Posterior cingulate gyrus (tissue), 11 donors: ENCODE data around the gene CAPN10.
A peak's percentile ranks its signal among the peaks of the same experiment; 100 is the strongest.

Source experiments
- DNase-seq, 10 donors: peaks; one replicate each; pipeline versions ENCODE4 v3.0.0 to v3.0.0-alpha.2; 2020 to 2021; ENCODE audit warnings: mixed read lengths in 3 of 10
- intact Hi-C: fragments of 100-400 bp; cut with DNase I; formaldehyde crosslinking; loops from one replicate; pipeline ENCODE4 v1.15.1; 2023

CAPN10 gene

GRCh38 chr2:240563231-240563630 is 23.3 kb upstream of the CAPN10 start:
- peak in 1 of 10 donors; percentile 57 for DNase-seq
- intact Hi-C loops, result loop anchor here (10.0 kb wide), 1 partner anchor 262 kb away; the partner anchor contains the start of gene KIF1A

DNA sequence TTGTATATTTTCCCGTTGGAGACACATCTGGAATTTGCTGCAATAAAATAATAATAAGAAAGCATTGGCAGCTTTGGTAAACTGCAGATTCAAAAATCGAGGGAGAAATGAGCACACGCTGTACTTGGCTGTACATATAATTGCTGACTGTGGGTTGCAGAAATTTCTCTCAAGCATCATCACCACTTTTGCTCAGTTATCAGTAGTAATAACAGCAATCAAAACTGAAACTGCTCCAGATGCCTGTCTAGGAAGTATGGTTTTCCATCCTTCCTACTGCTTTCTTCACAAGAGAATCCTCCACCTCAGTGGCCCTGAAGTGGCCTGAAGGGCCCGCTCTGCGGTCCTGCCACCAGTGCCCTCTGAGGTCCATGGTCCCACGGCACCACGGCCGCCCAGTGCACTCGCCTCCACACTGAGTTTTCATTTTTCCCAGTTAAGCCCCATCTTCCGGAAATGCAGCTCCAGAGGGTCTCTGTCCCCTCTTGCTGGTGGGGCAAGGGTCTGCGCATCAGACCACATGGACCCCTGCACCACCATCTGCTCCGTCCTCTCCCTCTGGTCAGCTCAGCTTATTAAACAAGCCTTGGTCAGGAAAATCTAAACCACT is 22.5 kb upstream of the CAPN10 start:
- peak in 2 of 10 donors; percentile 50 to 67 for DNase-seq
- intact Hi-C loops, result loop anchor here (10.0 kb wide), 1 partner anchor 261 kb away; the partner anchor contains the start of gene KIF1A

DNA sequence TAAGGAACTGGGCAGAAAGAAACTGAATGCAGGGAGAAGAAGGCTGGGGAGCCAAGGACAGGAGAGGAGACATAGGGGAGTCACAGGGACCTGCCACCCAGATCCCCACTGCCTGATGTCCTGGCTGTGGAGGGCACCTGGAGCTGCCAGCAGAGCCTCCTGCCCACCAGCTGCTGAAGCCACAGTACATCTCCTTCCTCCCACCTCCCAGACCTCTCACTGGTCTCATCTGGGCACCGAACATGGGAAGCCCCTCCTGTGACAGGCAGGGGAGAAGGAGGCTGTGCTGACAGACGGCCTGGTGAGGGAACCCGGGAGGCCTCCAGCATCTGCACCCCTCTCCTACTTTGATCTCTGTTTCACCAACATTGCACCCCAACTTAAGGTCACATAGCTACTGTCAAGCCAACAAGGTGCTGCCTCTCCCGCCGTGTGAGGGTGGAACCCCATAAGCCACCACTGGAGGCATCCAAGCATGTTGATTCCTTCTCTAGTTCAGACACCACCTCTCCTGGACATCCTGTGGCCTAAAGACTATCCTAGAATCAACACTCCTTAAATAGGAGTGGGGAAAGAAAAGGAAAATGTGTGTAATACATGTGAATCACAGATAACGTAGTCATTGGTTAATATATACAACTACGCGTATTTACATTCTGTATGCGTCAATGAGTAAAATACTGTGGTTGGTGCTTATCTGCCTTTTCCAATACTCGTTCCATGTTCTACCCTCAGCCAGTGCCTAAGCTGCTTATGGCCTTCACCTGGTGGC is 21.8 kb upstream of the CAPN10 start:
- peak in 1 of 10 donors; percentile 52 for DNase-seq
- intact Hi-C loops, result loop anchor here (10.0 kb wide), 1 partner anchor 260 kb away; the partner anchor contains the start of gene KIF1A

DNA sequence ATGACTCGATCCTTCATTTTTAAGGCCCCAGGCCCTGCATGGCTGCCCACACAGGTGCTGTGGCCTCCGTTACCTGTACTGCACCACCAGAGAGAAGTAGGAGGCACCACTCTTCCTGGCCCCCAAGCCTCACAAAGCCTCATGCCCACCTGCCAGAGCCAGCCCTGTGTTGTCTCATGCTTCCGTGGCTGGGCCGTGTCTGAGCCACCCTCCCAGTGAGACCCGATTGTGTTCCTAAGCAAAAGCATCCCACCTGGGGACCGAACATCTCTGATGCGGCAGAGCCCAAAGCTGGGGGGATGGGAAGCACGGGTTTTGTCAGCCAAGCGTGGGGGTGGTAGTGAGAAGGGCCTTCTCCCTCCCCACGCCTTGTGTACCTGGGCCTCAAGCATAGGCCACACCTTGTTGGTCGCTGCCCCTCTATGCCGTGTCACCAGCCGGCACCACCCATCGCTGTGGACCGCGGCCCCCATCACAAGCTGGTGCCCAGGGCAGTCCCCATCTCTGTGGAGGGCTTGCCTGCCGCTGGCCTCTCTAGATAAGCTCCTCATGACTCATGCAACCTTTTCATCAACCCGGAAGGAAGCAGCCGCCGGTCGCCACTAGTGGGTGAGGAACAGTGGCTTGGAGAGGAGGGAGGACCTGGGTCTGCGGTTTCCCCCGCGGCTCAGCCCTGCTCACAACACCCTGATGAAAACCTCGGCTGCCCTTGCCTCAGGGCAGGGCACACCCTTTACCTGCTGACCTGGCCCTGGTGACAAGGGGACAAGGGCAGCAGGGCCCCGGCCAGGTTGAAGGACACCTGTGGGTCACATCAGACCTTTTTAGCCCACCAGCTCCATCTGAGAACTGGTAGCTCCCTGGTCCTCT is 21.0 kb upstream of the CAPN10 start:
- intact Hi-C loops, result loop anchor here (10.0 kb wide), 1 partner anchor 259 kb away; the partner anchor contains the start of gene KIF1A
- peak in 5 of 10 donors; percentile 11 to 87 (median 24) for DNase-seq

GRCh38 chr2:240566203-240567136 is 20.1 kb upstream of the CAPN10 start:
- intact Hi-C loops, result loop anchor here (10.0 kb wide), 1 partner anchor 258 kb away; the partner anchor contains the start of gene KIF1A
- peak; percentile 71 to 99 (median 88) for DNase-seq

GRCh38 chr2:240567137-240567871 is 19.2 kb upstream of the CAPN10 start:
- intact Hi-C loops, result loop anchor here (10.0 kb wide), 1 partner anchor 257 kb away; the partner anchor contains the start of gene KIF1A
- peak in 6 of 10 donors; percentile 2 to 88 (median 44) for DNase-seq

DNA sequence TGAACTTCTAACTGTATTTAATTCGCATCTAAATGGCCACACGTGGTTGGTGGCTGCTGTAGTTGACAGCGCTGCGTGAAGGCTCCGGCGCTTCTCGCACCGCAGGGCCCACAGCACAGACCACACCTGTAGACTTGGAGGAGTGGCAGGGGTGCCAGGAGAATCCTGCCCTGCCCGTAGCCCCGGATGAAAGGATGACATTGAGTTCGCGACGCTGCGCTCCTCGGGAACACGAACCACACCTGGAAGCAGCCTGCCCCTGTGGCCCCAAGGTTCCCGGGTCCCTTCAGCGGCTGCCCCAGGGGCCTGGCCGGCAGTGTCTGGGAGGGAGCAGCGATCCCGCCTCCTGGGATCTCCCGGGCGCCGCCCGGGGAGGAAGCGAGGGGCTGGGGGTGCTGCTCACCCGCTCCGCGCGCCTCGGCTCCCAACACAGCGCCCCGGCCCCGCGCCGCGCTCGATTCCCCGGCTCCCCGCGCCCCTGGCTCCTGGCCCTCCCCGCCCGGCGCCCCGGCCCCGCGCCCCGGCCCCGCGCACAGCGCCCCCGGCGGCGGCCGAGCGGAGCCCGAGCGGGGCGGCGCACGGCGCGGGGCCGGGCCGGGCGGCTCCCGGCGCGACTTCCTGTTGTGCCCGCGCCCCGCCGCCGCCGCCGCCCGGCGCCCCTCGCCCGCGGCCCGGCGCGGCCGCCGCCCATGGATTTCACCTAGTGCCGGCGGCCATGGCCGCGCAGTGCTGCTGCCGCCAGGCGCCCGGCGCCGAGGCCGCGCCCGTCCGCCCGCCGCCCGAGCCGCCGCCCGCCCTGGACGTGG is 18.5 kb upstream of the CAPN10 start, which contains the start of gene RNPEPL1:
RNPEPL1 (plus strand) TSS at position 613 of the 806 bp plus-strand sequence; CDS start at position 716, 103 bp downstream.
- intact Hi-C loops, result loop anchor here (10.0 kb wide), 1 partner anchor 257 kb away; the partner anchor contains the start of gene KIF1A
- DNase-seq, result peak in 7 of 10 donors; percentile 16 to 85 (median 57)

DNA sequence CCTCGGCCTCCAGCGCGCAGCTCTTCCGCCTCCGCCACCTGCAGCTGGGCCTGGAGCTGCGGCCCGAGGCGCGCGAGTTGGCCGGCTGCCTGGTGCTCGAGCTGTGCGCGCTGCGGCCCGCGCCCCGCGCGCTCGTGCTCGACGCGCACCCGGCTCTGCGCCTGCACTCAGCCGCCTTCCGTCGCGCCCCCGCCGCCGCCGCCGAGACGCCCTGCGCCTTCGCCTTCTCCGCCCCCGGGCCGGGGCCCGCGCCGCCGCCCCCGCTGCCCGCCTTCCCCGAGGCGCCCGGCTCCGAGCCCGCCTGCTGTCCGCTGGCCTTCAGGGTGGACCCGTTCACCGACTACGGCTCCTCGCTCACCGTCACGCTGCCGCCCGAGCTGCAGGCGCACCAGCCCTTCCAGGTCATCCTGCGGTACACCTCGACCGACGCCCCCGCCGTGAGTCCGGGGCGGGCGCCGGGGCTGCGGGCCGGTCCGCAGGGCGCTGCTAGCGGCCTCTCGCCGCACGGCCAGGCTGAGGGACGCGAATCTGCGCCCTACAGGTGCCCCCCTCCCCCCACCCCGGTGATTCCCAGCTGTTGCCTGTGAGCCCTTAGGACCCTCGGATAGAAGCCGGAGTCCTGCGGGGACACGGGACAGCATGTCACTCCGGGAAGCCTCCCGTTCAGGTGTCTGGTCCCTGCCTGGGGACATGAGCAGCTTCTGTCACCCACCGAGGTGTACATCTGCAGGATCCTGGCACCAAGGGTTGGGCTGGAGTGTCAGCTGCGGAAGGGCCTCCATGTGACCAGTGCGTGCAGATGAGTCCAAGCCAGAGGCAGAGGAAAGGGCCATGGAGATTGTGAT is 17.6 kb upstream of the CAPN10 start:
- intact Hi-C loops, result loop anchor here (10.0 kb wide), 1 partner anchor 256 kb away; the partner anchor contains the start of gene KIF1A
- DNase-seq, result peak; percentile 46 to 94 (median 64)

DNA sequence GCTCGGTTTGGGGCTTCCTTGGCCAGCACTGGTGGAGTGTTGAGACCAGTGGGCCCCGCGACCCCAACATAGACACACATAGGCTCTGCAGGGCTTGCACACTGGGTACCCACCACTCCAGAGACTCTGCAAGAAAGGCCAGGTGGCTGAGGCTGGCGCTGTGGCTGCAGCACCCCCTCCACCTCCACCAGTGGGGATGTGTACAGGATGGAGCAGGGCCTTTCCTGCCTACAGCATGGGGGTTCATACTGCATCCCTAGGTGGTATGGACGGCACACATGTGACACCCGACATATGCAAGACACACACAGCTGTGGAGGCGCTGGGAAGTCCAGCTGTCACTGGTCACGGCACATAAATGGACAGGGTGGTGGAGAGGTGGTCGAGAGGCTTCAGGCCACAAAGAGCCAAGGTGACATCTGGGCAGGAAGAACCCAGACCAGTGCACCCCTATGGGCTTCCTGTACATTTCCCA is 17.0 kb upstream of the CAPN10 start:
- intact Hi-C loops, result loop anchor here (10.0 kb wide), 1 partner anchor 255 kb away; the partner anchor contains the start of gene KIF1A

DNA sequence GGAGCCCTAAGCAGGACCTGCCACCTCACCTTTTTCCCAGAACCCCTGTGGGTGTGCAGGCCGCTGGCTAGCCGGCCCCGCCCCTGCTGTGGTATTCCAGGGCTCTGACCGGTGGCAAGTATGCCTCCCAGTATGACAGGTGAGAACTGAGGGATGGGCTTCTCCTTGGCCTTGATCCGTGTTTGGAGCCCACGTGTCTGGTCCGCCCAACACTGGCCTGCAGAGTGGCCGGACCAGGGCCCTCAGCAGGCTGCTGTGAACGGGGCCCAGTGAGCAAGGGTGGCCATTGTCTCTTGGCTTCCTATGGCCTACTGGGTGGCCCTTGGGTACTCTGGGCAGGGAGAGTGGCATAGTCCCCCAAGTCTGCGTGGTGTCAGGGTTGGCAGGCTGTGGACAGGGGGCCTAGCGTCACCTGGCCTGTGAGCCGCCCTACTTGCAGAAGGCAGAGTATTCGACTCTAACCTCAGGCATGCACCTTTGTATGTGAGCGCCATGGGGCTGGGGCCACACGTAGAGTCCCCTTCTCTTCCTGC is 16.5 kb upstream of the CAPN10 start:
- DNase-seq, result peak in 4 of 10 donors; percentile 5 to 66 (median 38)
- intact Hi-C loops, result loop anchor here (10.0 kb wide), 1 partner anchor 255 kb away; the partner anchor contains the start of gene KIF1A

More for the DNA sequence above, 17.0 kb upstream of the CAPN10 start:
- DNase-seq, result no peak

DNA sequence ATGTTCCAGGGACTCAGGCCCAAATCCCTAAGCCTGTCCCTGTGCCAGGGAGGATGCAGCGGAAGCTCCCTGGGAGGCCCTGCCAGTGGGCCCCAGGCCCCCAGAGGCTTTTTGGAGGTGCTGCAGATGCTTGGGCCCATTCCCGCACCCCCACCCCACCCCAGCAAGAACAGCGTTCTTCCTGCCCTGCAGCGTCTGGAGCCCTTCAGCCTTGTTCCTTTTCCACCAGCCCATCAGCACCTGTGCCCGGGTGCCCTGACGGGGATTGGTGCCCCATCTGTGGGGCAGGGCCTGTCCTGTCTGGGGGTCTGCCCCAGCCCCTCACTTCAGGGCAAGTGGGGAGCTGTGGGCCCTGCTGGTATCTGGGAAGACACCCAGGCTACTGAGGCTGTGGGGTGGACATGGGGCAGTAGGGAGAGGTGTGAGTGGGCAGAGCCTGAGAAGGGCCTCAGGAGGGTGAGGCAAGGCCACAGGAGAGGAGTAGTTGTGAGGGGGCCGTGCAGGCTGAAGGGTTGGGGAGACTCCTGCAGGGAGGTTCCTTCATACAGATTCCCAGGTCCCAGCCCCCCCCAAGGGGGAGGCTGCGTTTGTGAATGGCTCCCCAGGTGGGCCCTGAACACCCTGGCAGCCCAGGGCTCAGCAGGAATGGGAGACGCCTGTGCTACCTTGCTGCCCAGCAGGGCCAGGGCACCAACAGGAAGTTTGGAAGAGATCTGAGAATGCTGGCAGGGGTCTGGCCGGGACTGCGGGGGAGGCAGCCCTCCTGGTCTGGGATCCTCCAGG is 15.8 kb upstream of the CAPN10 start:
- intact Hi-C loops, result no loop called here
- peak in 4 of 10 donors; percentile 8 to 69 (median 64) for DNase-seq

DNA sequence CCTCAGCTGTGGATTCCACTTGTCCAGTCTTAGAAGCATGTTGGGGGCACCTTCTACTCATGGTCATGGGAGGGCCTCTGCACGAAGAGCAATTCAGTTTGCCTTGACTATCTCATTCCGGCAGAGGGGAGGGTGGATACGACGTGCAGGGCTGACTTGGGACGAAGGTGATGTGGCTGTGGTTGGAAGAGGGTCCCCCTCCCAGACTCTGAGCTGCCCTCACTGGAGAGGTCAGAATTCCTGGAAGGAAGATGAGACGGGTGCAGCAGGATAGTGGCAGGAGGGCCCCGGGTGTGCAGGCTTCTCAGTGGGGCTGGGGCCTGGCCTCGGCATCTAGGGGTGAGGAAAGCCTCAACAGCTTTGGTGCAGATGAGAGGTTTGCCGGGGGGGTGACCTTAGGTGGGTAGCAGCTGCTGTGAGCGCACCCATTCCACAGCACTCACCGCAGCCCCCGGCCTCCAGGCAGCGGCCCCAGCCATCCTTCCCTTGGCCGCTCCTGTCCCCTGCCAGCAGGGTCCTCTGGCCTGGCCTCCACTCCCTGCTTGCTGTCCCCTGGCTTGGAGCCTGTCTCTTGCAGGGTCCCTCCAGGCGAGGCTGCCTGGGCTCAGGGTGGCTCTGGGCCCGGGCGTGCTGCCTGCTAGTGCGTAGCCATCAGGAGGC is 15.1 kb upstream of the CAPN10 start:
- peak in 4 of 10 donors; percentile 7 to 79 (median 60) for DNase-seq
- intact Hi-C loops, result no loop called here

DNA sequence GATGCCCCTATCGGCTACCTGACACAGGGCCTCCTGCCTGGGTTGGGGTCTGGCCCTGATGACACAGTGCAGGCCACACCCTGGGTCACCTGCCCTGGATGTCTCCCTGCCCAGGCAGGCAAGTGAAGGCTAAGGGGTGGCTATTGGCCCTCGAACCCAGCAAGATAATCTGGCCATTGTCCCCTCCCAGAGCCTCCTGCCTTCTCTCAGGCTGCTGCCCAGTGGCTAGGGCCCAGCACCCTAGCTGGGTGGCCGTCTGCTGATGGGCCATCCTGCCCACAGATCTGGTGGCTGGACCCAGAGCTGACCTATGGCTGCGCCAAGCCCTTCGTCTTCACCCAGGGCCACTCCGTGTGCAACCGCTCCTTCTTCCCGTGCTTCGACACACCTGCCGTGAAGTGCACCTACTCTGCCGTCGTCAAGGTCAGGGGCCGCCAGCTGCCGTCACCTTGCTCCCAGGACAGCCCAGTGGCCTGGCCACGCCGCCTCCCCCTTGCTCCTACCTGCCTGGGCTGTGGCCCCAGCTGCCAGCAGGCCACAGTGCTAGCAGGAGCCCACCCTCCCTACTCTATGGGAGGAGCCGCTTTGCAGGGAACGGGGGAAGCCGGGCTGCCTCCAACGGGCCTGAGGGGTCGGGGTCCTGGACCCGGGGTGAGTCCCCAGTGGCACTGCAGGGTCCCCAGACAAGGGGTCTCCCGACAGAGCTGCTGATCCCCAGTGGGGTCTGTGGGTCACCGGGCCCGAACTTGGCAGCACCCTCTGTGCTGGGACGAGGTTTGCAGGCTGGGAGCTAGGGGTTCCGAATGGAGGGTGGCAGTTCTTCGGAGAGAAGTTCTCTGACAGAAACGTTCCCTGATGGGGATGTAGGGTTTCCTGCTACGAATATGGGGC is 14.1 kb upstream of the CAPN10 start:
- intact Hi-C loops, result no loop called here
- DNase-seq, result peak in 4 of 10 donors; percentile 5 to 83 (median 70)
